Peyer's patch (tissue), 4 donors: ENCODE results near the gene FAM117B.

ENCODE experiments used
- CTCF ChIP-seq, 6 experiments: fragments of 450-650 bp in 4 of 6; fragments of 200-600 bp in 2 of 6; sonication (generic) in 1 of 6; IDR thresholded peaks; one replicate each; pipeline ENCODE4 v1.5.1; 2017 to 2019; ENCODE audit warnings: antibody characterized with exemption in 6 of 6, mild to moderate bottlenecking in 3 of 6, moderate library complexity in 1 of 6
- POLR2A ChIP-seq, 2 donors: fragments of 450-650 bp; IDR thresholded peaks; one replicate each; pipeline ENCODE4 v1.5.1; 2017; ENCODE audit warnings: antibody characterized with exemption in 2 of 2, mild to moderate bottlenecking in 2 of 2, moderate library complexity in 2 of 2

DNA sequence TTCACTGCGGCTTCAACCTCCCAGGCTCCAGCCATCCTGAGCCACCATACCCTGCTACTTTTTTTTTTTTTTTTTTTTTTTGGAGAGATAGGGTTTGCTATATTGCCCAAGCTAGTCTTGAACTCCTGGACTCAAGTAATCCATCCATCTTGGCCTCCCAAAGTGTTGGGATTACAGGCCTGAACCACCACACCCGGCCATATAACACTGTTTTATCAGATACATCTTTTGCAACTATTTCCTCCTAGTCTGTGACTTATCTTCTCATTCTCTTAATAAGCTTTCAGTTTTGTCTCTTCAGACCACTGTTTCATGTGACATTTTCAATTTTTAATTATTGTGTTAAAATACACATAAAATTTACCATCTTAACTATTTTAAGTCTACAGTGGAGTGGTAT lies 35.7 kb upstream of the FAM117B start:
- TF ChIP-seq CTCF (IDR thresholded peaks at IDR 0.05): no peak
- TF ChIP-seq POLR2A (IDR thresholded peaks at IDR 0.05): no peak
